CD14-positive monocyte (primary cell): ENCODE measurements around the gene ZDHHC14. TPM values are rescaled to one million over a fixed set of nuclear protein-coding genes. Genes with fewer than 3 reads are reported as not detected.
A peak's percentile ranks its signal among the peaks of the same experiment; 100 is the strongest.

Experiments
- DNase-seq, 3 donors: peaks; one replicate each; pipeline ENCODE4 v3.0.0-alpha.2; 2011 to 2022
- H2AFZ ChIP-seq: 2 replicates; pipeline ENCODE4 v1.6.0; 2012; ENCODE audit warnings: mild to moderate bottlenecking, low read depth, low read length, inconsistent platforms; ENCODE audit not compliant: insufficient read depth, poor library complexity, severe bottlenecking
- H3K27ac ChIP-seq, 2 donors: 1 replicate in 1 of 2; 2 replicates in 1 of 2; pipeline ENCODE4 v1.5.1; 2012 to 2013; ENCODE audit warnings: low read length in 2 of 2, control low read depth in 1 of 2, inconsistent platforms in 1 of 2, low read depth in 1 of 2, mild to moderate bottlenecking in 1 of 2
- H3K27me3 ChIP-seq, 2 donors: one replicate each; pipeline versions ENCODE4 v1.6.0 to v1.6.1; 2011 to 2013; ENCODE audit warnings: low read length in 2 of 2; ENCODE audit not compliant: control insufficient read depth in 2 of 2, insufficient read depth in 2 of 2
- H3K36me3 ChIP-seq, 2 donors: replicated peaks in 1 of 2; 1 replicate in 1 of 2; 2 replicates in 1 of 2; pipeline versions ENCODE4 v1.5.1 to v1.6.1; 2012 to 2013; ENCODE audit warnings: low read length in 2 of 2, control low read depth in 1 of 2, inconsistent platforms in 1 of 2, mild to moderate bottlenecking in 1 of 2; ENCODE audit not compliant: insufficient read depth in 2 of 2, control insufficient read depth in 1 of 2
- H3K4me1 ChIP-seq, 2 donors: 1 replicate in 1 of 2; 2 replicates in 1 of 2; pipeline versions ENCODE4 v1.5.1 to v1.6.1; 2012 to 2013; ENCODE audit warnings: low read length in 2 of 2, control low read depth in 1 of 2, inconsistent platforms in 1 of 2, mild to moderate bottlenecking in 1 of 2, moderate library complexity in 1 of 2; ENCODE audit not compliant: insufficient read depth in 2 of 2, control insufficient read depth in 1 of 2
- H3K4me2 ChIP-seq: replicated peaks from 2 replicates; pipeline ENCODE3; 2012; ENCODE audit warnings: low read length, moderate library complexity, mild to moderate bottlenecking; ENCODE audit not compliant: poor library complexity, severe bottlenecking; ENCODE audit errors: extremely low read depth
- H3K4me3 ChIP-seq, 3 experiments: fragments of 200-600 bp in 1 of 3; sonication (generic) in 1 of 3; replicated peaks in 1 of 3; 1 replicate in 2 of 3; 2 replicates in 1 of 3; pipeline ENCODE4 v1.5.1; 2011 to 2013; ENCODE audit warnings: low read length in 3 of 3, mild to moderate bottlenecking in 3 of 3, control low read depth in 2 of 3, low read depth in 2 of 3, inconsistent platforms in 1 of 3, moderate library complexity in 1 of 3
- H3K79me2 ChIP-seq: 2 replicates; pipeline ENCODE4 v1.6.0; 2012; ENCODE audit warnings: mild to moderate bottlenecking, control low read depth, inconsistent platforms, low read length, moderate library complexity; ENCODE audit not compliant: insufficient read depth
- H3K9ac ChIP-seq: 2 replicates; pipeline ENCODE4 v1.6.0; 2017; ENCODE audit warnings: low read length, mild to moderate bottlenecking; ENCODE audit not compliant: insufficient read depth, poor library complexity, severe bottlenecking
- H3K9me3 ChIP-seq, 2 donors: replicated peaks in 1 of 2; 1 replicate in 1 of 2; 2 replicates in 1 of 2; pipeline versions ENCODE4 v1.5.1 to v1.6.1; 2012 to 2013; ENCODE audit warnings: low read length in 2 of 2, control low read depth in 1 of 2; ENCODE audit not compliant: control insufficient read depth in 1 of 2, insufficient read depth in 1 of 2
- H4K20me1 ChIP-seq: 2 replicates; pipeline ENCODE4 v1.6.0; 2012; ENCODE audit warnings: mild to moderate bottlenecking, low read length, control low read depth, moderate library complexity; ENCODE audit not compliant: insufficient read depth
- H3K27ac Mint-ChIP-seq, 7 donors: one replicate each; pipeline ENCODE4 v1.8.0; 2020; ENCODE audit warnings: mild to moderate bottlenecking in 7 of 7, mixed read lengths in 7 of 7, moderate library complexity in 6 of 7, inconsistent platforms in 2 of 7
- H3K27me3 Mint-ChIP-seq, 3 donors: one replicate each; pipeline ENCODE4 v1.8.0; 2021 to 2022; ENCODE audit warnings: low read depth in 3 of 3, mild to moderate bottlenecking in 3 of 3, mixed read lengths in 3 of 3, moderate library complexity in 3 of 3, inconsistent platforms in 1 of 3
- H3K36me3 Mint-ChIP-seq, 2 donors: one replicate each; pipeline ENCODE4 v1.8.0; 2020; ENCODE audit warnings: mixed read lengths in 2 of 2, inconsistent platforms in 1 of 2, mild to moderate bottlenecking in 1 of 2
- H3K4me1 Mint-ChIP-seq: one replicate; pipeline ENCODE4 v1.8.0; 2020; ENCODE audit warnings: mild to moderate bottlenecking, mixed read lengths
- H3K4me3 Mint-ChIP-seq, 2 donors: one replicate each; pipeline ENCODE4 v1.8.0; 2020; ENCODE audit warnings: mild to moderate bottlenecking in 2 of 2, mixed read lengths in 2 of 2, moderate library complexity in 1 of 2
- H3K9me3 Mint-ChIP-seq, 7 donors: one replicate each; pipeline ENCODE4 v1.8.0; 2020 to 2022; ENCODE audit warnings: mixed read lengths in 7 of 7, mild to moderate bottlenecking in 6 of 7, moderate library complexity in 6 of 7, inconsistent platforms in 2 of 7
- CTCF ChIP-seq: fragments of 200-600 bp; IDR thresholded peaks from one replicate; pipeline ENCODE4 v1.8.0; 2022; ENCODE audit warnings: antibody characterized with exemption, mild to moderate bottlenecking
- WGBS: methylation state at CpG from one replicate; pipeline ENCODE4 v1.1.5; 2013; ENCODE audit warnings: missing lambda C conversion rate; ENCODE audit not compliant: insufficient coverage; 5-methylcytosine and 5-hydroxymethylcytosine counted together
- intact Hi-C, 2 donors: fragments of 100-400 bp; cut with micrococcal nuclease; formaldehyde crosslinking; loops; one replicate each; pipeline versions ENCODE4 v1.15.0 to v1.15.1; 2023
- polyA plus RNA-seq, 3 donors: library from polyadenylated mRNA; depleted of rRNA in 1 of 3; unstranded in 2 of 3; stranded (reverse) in 1 of 3; fragments of 300-500 nt in 2 of 3; fragments of >200 nt in 1 of 3; fragmentation: Illumina TruSeq in 2 of 3; gene quantifications; 1 replicate in 2 of 3; 2 replicates in 1 of 3; pipeline ENCODE4 v1.2.3, GENCODE V29; 2012 to 2021

ZDHHC14 gene
- polyA plus RNA-seq, 3 donors: 0.30 to 1.7 (median 0.93) TPM

GRCh38 chr6:157646012-157646411, 265.0 kb downstream of the ZDHHC14 start:
- H3K79me2 ChIP-seq: no peaks in the 10 kb centered on the region
- Mint-ChIP-seq H3K9me3 (peaks cover 0 to 5% (median 0%) of the 10 kb centered on the region in 7 donors), H3K4me3 (peak overlapping the region in 1 of 2 donors; percentile 69), H3K4me1 (peaks cover 35% of the 10 kb centered on the region), H3K27me3 (peaks cover 5 to 9% (median 7%) of the 10 kb centered on the region in 3 donors), H3K36me3 (peaks cover 0 to 10% of the 10 kb centered on the region in 2 donors), H3K27ac (peak overlapping the region in 2 of 7 donors; percentile 48 to 87)
- H3K4me1 ChIP-seq: peaks cover 5 to 15% of the 10 kb centered on the region in 2 donors
- no peak overlapping the region for H3K27ac ChIP-seq
- H3K4me2 ChIP-seq: no peak overlapping the region
- no peak overlapping the region for H3K9ac ChIP-seq
- intact Hi-C loops: no loop called here
- H4K20me1 ChIP-seq: no peaks in the 10 kb centered on the region
- H3K4me3 ChIP-seq: no peak overlapping the region
- WGBS: 2% methylated on average over 8 of the region's 13 CpGs
- H3K9me3 ChIP-seq: no peaks in the 10 kb centered on the region
- peak in 1 of 3 donors; percentile 2 for DNase-seq
- H2AFZ ChIP-seq: no peak overlapping the region
- TF ChIP-seq CTCF: no peak
- no peaks in the 10 kb centered on the region for H3K27me3 ChIP-seq
- no peaks in the 10 kb centered on the region for H3K36me3 ChIP-seq

DNA sequence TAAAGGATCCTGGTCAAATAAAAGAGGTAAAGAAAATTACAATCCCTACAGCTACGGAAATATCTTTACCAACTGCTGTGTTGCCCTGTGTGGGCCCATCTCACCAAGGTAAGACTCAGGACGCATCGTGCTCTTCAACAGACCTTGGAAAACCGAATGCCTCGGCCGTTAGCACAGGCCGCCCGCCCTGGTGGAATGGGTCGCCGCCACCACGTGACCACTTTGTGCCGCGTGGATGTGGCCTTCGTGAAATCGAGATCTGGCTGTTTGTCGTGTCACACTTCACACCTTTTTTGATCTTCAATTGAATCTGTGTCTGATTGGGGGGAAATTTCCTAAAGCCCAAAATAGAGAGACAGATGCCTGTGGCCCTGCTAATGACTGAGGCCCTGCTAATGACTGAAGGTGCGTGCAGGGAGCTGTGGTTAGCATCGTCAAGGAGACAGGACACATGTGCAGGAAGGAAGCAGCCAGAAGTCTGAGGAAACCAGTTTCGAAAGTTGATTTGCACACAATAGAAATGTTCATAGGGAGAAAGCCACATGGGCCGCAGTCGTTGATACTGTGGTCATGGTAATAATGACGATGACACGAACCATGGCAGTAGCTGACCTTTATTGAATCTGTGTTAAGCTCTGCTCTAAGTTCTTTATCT, 266.4 kb downstream of the ZDHHC14 start:
- Histone ChIP-seq H3K4me3 (no peak overlapping the region), H3K9ac (no peak overlapping the region), H3K4me1 (peaks cover 5 to 15% of the 10 kb centered on the region in 2 donors), H3K36me3 (no peaks in the 10 kb centered on the region), H3K27me3 (no peaks in the 10 kb centered on the region), H3K4me2 (no peak overlapping the region), H3K79me2 (no peaks in the 10 kb centered on the region), H2AFZ (no peak overlapping the region), H3K27ac (no peak overlapping the region), H4K20me1 (no peaks in the 10 kb centered on the region), H3K9me3 (no peaks in the 10 kb centered on the region)
- WGBS: 65% methylated on average over 15 of the region's 23 CpGs
- TF ChIP-seq CTCF: no peak
- intact Hi-C loops: no loop called here
- H3K36me3 Mint-ChIP-seq: peaks cover 0 to 17% of the 10 kb centered on the region in 2 donors
- no peak overlapping the region for H3K4me3 Mint-ChIP-seq
- peaks cover 5 to 9% (median 7%) of the 10 kb centered on the region in 3 donors for H3K27me3 Mint-ChIP-seq
- DNase-seq: peak; percentile 9 to 39 (median 35)
- peak overlapping the region in 3 of 7 donors; percentile 1 to 49 (median 32) for H3K27ac Mint-ChIP-seq
- H3K4me1 Mint-ChIP-seq: peaks cover 35% of the 10 kb centered on the region
- peaks cover 0 to 5% (median 0%) of the 10 kb centered on the region in 7 donors for H3K9me3 Mint-ChIP-seq
